Kidney (tissue), 14 donors: ENCODE results near the gene ROR1. TPM values are rescaled to one million over a fixed set of nuclear protein-coding genes. Genes with fewer than 3 reads are reported as not detected.

Experiments used
- DNase-seq, 5 donors: peaks; one replicate each; pipeline ENCODE4 v3.0.0-alpha.2; 2013 to 2020
- FAIRE-seq: peaks from 2 replicates; lab custom pipeline; 2012; peaks lifted over from hg19 to GRCh38; lab: Jason Lieb, UNC
- H3K27ac ChIP-seq, 2 donors: one replicate each; pipeline ENCODE4 v1.7.0; 2013; ENCODE audit warnings: low read depth in 2 of 2, low read length in 2 of 2, inconsistent platforms in 1 of 2
- H3K27me3 ChIP-seq: one replicate; pipeline ENCODE4 v1.7.1; 2013; ENCODE audit warnings: low read length, inconsistent platforms; ENCODE audit not compliant: control insufficient read depth, insufficient read depth
- H3K36me3 ChIP-seq, 3 donors: one replicate each; pipeline versions ENCODE4 v1.7.0 to v1.7.1; 2013; ENCODE audit warnings: low read length in 3 of 3, control low read depth in 1 of 3, inconsistent platforms in 1 of 3; ENCODE audit not compliant: insufficient read depth in 3 of 3, control insufficient read depth in 2 of 3
- H3K4me1 ChIP-seq, 3 donors: one replicate each; pipeline versions ENCODE4 v1.7.0 to v1.7.1; 2013; ENCODE audit warnings: low read length in 3 of 3, inconsistent platforms in 1 of 3, low read depth in 1 of 3; ENCODE audit not compliant: control insufficient read depth in 2 of 3, insufficient read depth in 2 of 3
- H3K4me3 ChIP-seq, 3 donors: one replicate each; pipeline versions ENCODE4 v1.7.0 to v1.8.1; 2013; ENCODE audit warnings: low read length in 3 of 3, control low read depth in 1 of 3, inconsistent platforms in 1 of 3
- H3K9ac ChIP-seq, 3 donors: one replicate each; pipeline versions ENCODE4 v1.7.0 to v1.7.1; 2013; ENCODE audit warnings: low read length in 3 of 3, control low read depth in 1 of 3, inconsistent platforms in 1 of 3
- H3K9me3 ChIP-seq, 3 donors: one replicate each; pipeline versions ENCODE4 v1.7.0 to v1.7.1; 2013; ENCODE audit warnings: low read length in 3 of 3, control low read depth in 1 of 3, inconsistent platforms in 1 of 3; ENCODE audit not compliant: control insufficient read depth in 2 of 3, insufficient read depth in 1 of 3
- intact Hi-C: fragments of 100-400 bp; cut with DNase I; formaldehyde crosslinking; loops from one replicate; pipeline ENCODE4 v1.11.1; 2022
- polyA plus RNA-seq: library from polyadenylated mRNA; stranded (reverse); fragments of 350-450 nt; fragmentation: Illumina TruSeq; extraction: RNeasy Lipid Tissue Mini Kit (QIAGEN cat#74804); gene quantifications from one replicate; pipeline ENCODE4 v1.2.3, GENCODE V29; 2014; ENCODE audit warnings: low read depth, low replicate concordance; ENCODE audit not compliant: insufficient read depth
- total RNA-seq: library from RNA; stranded (reverse); fragmentation: NEBNext Ultra II Directional; extraction: Animal tissue kit (Norgen Biotek cat#: 25700); gene quantifications from one replicate; pipeline ENCODE4 v1.2.1, GENCODE V29; 2021
- TF ChIP-seq, protein P1 (sequence below): IDR thresholded peaks from 3 replicates; pipeline ENCODE4 v1.5.1; 2012; ENCODE audit warnings: mild to moderate bottlenecking, moderate library complexity, borderline replicate concordance; ENCODE audit not compliant: insufficient read depth; ENCODE audit errors: extremely low read depth
- donor health status: control.
- donor health status: control.
- donor health status: control.
- donor health status: control.
- donor health status: control.
- donor health status: DM: yes; HTN: yes; CAD: no.
- donor health status: Normal renal cell carcinoma (clear cell type).

ROR1 gene
- total and polyA plus RNA-seq, 2 donors from 2014 or later: 0.77 to 8.0 TPM

DNA sequence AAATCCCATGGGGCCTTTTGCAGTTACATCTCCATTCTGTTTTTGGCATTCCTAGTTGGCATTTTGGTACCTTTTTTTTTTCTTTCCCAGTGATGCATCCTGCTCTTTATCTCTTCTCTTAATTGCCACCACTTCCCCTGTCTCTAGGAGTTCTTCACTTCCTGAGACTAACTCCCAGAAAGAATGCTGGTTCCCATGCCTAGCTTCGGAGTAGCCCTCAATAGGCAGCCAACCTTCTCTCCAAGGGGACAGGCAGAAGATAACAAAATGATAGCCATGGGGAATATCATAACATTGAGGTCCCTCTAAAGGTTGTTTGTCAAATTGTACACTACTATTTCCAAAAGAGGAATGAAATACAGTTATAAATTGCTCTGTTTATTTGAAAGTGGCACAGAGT lies 279.0 kb downstream of the ROR1 start:
- Histone ChIP-seq H3K27ac (no peak overlapping the region), H3K27me3 (no peaks in the 10 kb centered on the region), H3K9ac (no peak overlapping the region), H3K9me3 (peaks cover 0 to 4% (median 3%) of the 10 kb centered on the region in 3 donors), H3K4me3 (no peak overlapping the region), H3K36me3 (no peaks in the 10 kb centered on the region), H3K4me1 (no peaks in the 10 kb centered on the region)
- no peak for DNase-seq
- no peak for FAIRE-seq
- intact Hi-C loops: no loop called here
- TF ChIP-seq, protein P1, sequence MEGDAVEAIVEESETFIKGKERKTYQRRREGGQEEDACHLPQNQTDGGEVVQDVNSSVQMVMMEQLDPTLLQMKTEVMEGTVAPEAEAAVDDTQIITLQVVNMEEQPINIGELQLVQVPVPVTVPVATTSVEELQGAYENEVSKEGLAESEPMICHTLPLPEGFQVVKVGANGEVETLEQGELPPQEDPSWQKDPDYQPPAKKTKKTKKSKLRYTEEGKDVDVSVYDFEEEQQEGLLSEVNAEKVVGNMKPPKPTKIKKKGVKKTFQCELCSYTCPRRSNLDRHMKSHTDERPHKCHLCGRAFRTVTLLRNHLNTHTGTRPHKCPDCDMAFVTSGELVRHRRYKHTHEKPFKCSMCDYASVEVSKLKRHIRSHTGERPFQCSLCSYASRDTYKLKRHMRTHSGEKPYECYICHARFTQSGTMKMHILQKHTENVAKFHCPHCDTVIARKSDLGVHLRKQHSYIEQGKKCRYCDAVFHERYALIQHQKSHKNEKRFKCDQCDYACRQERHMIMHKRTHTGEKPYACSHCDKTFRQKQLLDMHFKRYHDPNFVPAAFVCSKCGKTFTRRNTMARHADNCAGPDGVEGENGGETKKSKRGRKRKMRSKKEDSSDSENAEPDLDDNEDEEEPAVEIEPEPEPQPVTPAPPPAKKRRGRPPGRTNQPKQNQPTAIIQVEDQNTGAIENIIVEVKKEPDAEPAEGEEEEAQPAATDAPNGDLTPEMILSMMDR: no peak

DNA sequence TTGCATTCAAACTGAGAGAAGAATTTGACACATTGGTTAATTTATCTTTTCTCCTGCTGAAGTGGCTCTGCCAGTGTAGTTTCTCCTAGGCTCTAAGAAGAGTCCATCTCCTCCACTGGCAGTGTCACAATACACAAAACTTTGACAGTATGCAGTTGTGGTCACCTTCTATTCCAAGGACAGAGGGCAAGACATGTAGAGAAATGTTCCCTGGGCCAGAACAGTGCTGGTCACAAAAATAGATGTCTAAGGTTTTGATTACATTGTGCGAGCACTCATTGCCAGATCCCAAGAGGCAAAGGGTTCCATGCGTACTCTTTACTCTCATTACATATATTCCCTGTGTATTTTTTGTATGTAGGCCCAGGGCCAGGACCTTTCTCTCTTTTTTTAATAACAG lies 281.5 kb downstream of the ROR1 start:
- H3K27ac ChIP-seq: no peak overlapping the region
- no peak overlapping the region for H3K9ac ChIP-seq
- DNase-seq (no peak), FAIRE-seq (no peak)
- intact Hi-C loops: no loop called here
- no peaks in the 10 kb centered on the region for H3K4me1 ChIP-seq
- TF ChIP-seq, protein P1: no peak
- H3K36me3 ChIP-seq: no peaks in the 10 kb centered on the region
- H3K27me3 ChIP-seq: no peaks in the 10 kb centered on the region
- H3K4me3 ChIP-seq: no peak overlapping the region
- H3K9me3 ChIP-seq: peaks cover 0 to 6% (median 4%) of the 10 kb centered on the region in 3 donors

DNA sequence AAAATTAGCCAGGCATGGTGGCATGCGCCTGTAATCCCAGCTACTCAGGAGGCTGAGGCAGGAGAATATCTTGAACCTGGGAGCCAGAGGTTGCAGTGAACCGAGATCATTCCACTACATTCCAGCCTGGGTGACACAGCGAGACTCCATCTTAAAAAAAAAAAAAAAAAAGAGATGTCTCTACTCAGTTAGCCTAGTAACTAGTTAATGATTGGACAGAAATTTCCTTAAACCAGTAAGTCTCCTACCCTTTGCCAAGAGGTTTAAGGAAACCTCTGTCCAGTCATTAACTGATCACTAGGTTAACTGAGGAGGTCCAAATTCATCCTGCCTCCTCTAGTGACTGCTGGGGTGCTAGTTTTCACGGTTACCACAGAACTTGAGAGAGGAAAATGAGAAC lies 285.7 kb downstream of the ROR1 start:
- DNase-seq (no peak), FAIRE-seq (no peak)
- no peaks in the 10 kb centered on the region for H3K4me1 ChIP-seq
- peaks cover 0 to 6% (median 4%) of the 10 kb centered on the region in 3 donors for H3K9me3 ChIP-seq
- no peaks in the 10 kb centered on the region for H3K27me3 ChIP-seq
- H3K4me3 ChIP-seq: no peak overlapping the region
- no peak overlapping the region for H3K9ac ChIP-seq
- intact Hi-C loops: no loop called here
- no peaks in the 10 kb centered on the region for H3K36me3 ChIP-seq
- TF ChIP-seq, protein P1: no peak
- no peak overlapping the region for H3K27ac ChIP-seq
